ENCODE measurements around the gene DIRAS1. TPM values are rescaled to one million over a fixed set of nuclear protein-coding genes. Genes with fewer than 3 reads are reported as not detected.

DIRAS1 gene
- total RNA-seq, 1 experiment from 2014 or later = 33.7 TPM

- ATAC-seq (no peak), DNase-seq (ENCODE audit: low read depth, low spot score) (no peak)
- Histone ChIP-seq H3K36me3 (ENCODE audit: control insufficient read depth in 1 of 2, insufficient read depth in 2 of 2, low read length in 2 of 2) (no peaks in the 10 kb centered on the region), H4K20me1 (ENCODE audit: insufficient read depth) (no peaks in the 10 kb centered on the region), H3K4me2 (ENCODE audit: low read length) (no peak overlapping the region), H3K27me3 (ENCODE audit: insufficient read depth, low read length) (no peaks in the 10 kb centered on the region), H3K9ac (ENCODE audit: low read length) (no peak overlapping the region), H3K4me1 (ENCODE audit: control insufficient read depth in 1 of 2, insufficient read depth in 2 of 2, low read length in 2 of 2) (no peaks in the 10 kb centered on the region), H2AFZ (ENCODE audit: low read depth, low read length, poor library complexity, severe bottlenecking) (no peak overlapping the region), H3K27ac (ENCODE audit: low read depth, low read length) (no peak overlapping the region), H3K4me3 (replicated peaks in 1 of 2; ENCODE audit: low read depth in 1 of 2, low read length in 2 of 2) (no peak overlapping the region), H3K9me2 (ENCODE audit: insufficient read depth) (no peaks in the 10 kb centered on the region), H3K79me2 (ENCODE audit: insufficient read depth, low read length) (no peaks in the 10 kb centered on the region), H3K9me3 (ENCODE audit: control insufficient read depth in 1 of 2, insufficient read depth in 1 of 2, low read depth in 1 of 2, low read length in 2 of 2) (no peaks in the 10 kb centered on the region)
- ChIA-PET RAD21 (ENCODE audit: low non-redundant PET in 1 of 2, low total read pairs in 2 of 2, uncharacterized antibody in 2 of 2, unreplicated experiment in 2 of 2) (no interaction called here), POLR2A (no interaction called here), CTCF (no interaction called here)
- TF ChIP-seq CTCF (IDR thresholded peaks at IDR 0.05 in 2 of 3, conservative IDR thresholded peaks at IDR 0.05 in 1 of 3; ENCODE audit: borderline replicate concordance in 1 of 3, insufficient read depth in 1 of 3, low read depth in 2 of 3, low read length in 2 of 3) (no peak), EZH2 (IDR thresholded peaks at IDR 0.05) (no peak), ELF1 (IDR thresholded peaks at IDR 0.05; ENCODE audit: borderline replicate concordance, low read depth) (no peak), RAD21 (IDR thresholded peaks at IDR 0.05; ENCODE audit: low read depth) (no peak), REST (IDR thresholded peaks at IDR 0.05; ENCODE audit: low read depth) (no peak), MAX (IDR thresholded peaks at IDR 0.05) (no peak), ZFX (IDR thresholded peaks at IDR 0.05) (no peak), ATF3 (IDR thresholded peaks at IDR 0.05) (no peak), SRF (IDR thresholded peaks at IDR 0.05; ENCODE audit: low read depth) (no peak), CEBPB (IDR thresholded peaks at IDR 0.05; ENCODE audit: low read depth) (no peak)
- no TSS peak for BruUV-seq (replicated peaks)
- intact Hi-C loops (cut with micrococcal nuclease) = no loop called here
Observed at GRCh38 chr19:2691951-2692350, 29.2 kb downstream of the DIRAS1 start.
